Psoas muscle (tissue), 8 donors: Measurements from ENCODE around the gene TRAF2. TPM values are rescaled to one million over a fixed set of nuclear protein-coding genes. Genes with fewer than 3 reads are reported as not detected.

Source experiments
- ATAC-seq, 4 donors: fragments of 200-7000 bp; cut with Tn5 transposase; one replicate each; pipeline ENCODE4 v1.9.1; 2020; ENCODE audit warnings: moderate library complexity in 3 of 4, mild to moderate bottlenecking in 2 of 4
- DNase-seq, 2 donors: peaks; one replicate each; pipeline ENCODE4 v3.0.0-alpha.2; 2020
- H3K27ac ChIP-seq: fragments of 200-600 bp; one replicate; pipeline ENCODE4 v1.8.0; 2022
- H3K27me3 ChIP-seq, 3 donors: fragments of 200-600 bp in 1 of 3; one replicate each; pipeline versions ENCODE4 v1.6.1 to v1.8.0; 2013 to 2022; ENCODE audit warnings: low read length in 2 of 3, mild to moderate bottlenecking in 2 of 3, moderate library complexity in 1 of 3; ENCODE audit not compliant: insufficient read depth in 3 of 3
- H3K36me3 ChIP-seq, 2 donors: fragments of 200-600 bp in 1 of 2; one replicate each; pipeline versions ENCODE4 v1.6.1 to v1.8.0; 2013 to 2022; ENCODE audit warnings: low read depth in 1 of 2, mild to moderate bottlenecking in 1 of 2, moderate library complexity in 1 of 2; ENCODE audit not compliant: insufficient read depth in 1 of 2
- H3K4me1 ChIP-seq: fragments of 200-600 bp; one replicate; pipeline ENCODE4 v1.8.0; 2022
- H3K4me3 ChIP-seq: fragments of 200-600 bp; one replicate; pipeline ENCODE4 v1.8.0; 2022; ENCODE audit warnings: mild to moderate bottlenecking
- H3K9me3 ChIP-seq: fragments of 200-600 bp; one replicate; pipeline ENCODE4 v1.8.0; 2022
- WGBS, 3 donors: extraction: QIAGEN DNeasy Blood & Tissue Kit; methylation state at CpG; one replicate each; pipeline versions ENCODE4 v1.1.6 to v1.1.7; 2013; 5-methylcytosine and 5-hydroxymethylcytosine counted together
- intact Hi-C, 2 donors: fragments of 100-400 bp; cut with DNase I; formaldehyde crosslinking; loops; one replicate each; pipeline versions ENCODE4 v1.11.0 to v1.14.2; 2022
- polyA plus RNA-seq, 3 donors: library from polyadenylated mRNA; stranded (reverse); fragments of 200-250 nt; gene quantifications; one replicate each; pipeline ENCODE4 v1.2.3, GENCODE V29; 2013
- total RNA-seq, 4 donors: library from RNA; stranded (reverse); fragmentation: NEBNext Ultra II Directional in 2 of 4; extraction: Animal tissue kit (Norgen Biotek cat#: 25700) in 2 of 4; gene quantifications; one replicate each; pipeline versions ENCODE4 v1.2.1 to v1.2.4, GENCODE V29; 2021 to 2023
- TF ChIP-seq, protein P1 (sequence below): fragments of 200-600 bp; IDR thresholded peaks from one replicate; pipeline ENCODE4 v1.8.0; 2022; ENCODE audit warnings: antibody characterized with exemption
- donor health status: healthy with polysubstance abuse.
- donor health status: DM: no; HTN: no; CAD: no; lungs with moderate emphysema.
- donor health status: Bipolar disorder and iron deficiency.
- donor health status: healthy.
- donor health status: DM: yes; HTN: yes; CAD: no.
- donor health status: DM: no; HTN: no; CAD: no.
- donor health status: DM: no; HTN: no; CAD: no.
- donor health status: DM: yes; HTN: yes; CAD: no.

Gene TRAF2
- total and polyA plus RNA-seq, 7 donors, result 5.4 to 15.9 (median 10.3) TPM

DNA sequence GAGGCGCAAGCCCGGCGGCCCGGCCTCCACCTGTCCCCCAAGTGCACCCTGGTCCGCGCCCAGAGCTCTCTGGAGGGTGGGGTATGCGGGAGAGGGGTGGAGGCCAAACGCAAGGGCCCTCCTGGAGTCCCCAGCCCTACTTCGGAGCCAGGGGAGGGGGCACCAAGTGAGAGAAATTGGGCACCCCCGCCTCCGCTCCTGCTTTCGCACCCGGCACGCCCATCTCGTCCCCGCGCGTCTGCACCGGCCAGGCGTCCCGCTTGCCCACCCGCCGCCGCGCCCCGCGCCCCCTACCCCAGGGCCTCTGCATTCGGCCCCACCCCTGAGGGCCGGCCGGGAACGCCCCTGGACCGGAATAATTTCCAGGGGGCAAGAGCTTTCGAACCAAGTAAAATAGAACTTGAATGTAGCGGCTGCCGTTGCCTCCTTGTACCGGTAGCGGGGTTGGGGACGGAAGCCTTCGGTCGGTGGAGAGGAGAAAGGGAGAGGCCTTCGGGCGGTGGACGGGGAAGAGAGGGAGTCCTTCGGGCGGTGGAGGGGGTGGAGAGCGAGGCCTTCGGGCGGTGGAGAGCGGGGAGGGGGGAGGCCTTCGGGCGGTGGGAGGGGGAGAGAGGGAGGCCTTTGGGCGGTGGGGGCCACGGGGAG, 37.8 kb upstream of the TRAF2 start:
- H3K9me3 ChIP-seq, result no peaks in the 10 kb centered on the region
- H3K36me3 ChIP-seq, result peaks cover 0 to 21% of the 10 kb centered on the region in 2 donors
- ATAC-seq, result peak; percentile 27 to 52 (median 34)
- H3K4me3 ChIP-seq, result peak overlapping the region; percentile 81
- intact Hi-C loops, result loop anchor here (5.0 to 10.0 kb wide), 5 partner anchors 79 to 179 kb away; partner anchors contain the start of genes ABCA2 (in 2 of the 2), C8G (in 1 of the 2) and FBXW5 (in 1 of the 2)
- H3K4me1 ChIP-seq, result peaks cover 30% of the 10 kb centered on the region
- 0 to 1% (median 1%) methylated on average over 21 to 52 of the region's 53 CpGs for WGBS, 3 donors
- H3K27ac ChIP-seq, result peak overlapping the region; percentile 91
- H3K27me3 ChIP-seq, result peaks cover 0 to 24% (median 8%) of the 10 kb centered on the region in 3 donors
- TF ChIP-seq, protein P1, sequence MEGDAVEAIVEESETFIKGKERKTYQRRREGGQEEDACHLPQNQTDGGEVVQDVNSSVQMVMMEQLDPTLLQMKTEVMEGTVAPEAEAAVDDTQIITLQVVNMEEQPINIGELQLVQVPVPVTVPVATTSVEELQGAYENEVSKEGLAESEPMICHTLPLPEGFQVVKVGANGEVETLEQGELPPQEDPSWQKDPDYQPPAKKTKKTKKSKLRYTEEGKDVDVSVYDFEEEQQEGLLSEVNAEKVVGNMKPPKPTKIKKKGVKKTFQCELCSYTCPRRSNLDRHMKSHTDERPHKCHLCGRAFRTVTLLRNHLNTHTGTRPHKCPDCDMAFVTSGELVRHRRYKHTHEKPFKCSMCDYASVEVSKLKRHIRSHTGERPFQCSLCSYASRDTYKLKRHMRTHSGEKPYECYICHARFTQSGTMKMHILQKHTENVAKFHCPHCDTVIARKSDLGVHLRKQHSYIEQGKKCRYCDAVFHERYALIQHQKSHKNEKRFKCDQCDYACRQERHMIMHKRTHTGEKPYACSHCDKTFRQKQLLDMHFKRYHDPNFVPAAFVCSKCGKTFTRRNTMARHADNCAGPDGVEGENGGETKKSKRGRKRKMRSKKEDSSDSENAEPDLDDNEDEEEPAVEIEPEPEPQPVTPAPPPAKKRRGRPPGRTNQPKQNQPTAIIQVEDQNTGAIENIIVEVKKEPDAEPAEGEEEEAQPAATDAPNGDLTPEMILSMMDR, result no peak
- no peak for DNase-seq

DNA sequence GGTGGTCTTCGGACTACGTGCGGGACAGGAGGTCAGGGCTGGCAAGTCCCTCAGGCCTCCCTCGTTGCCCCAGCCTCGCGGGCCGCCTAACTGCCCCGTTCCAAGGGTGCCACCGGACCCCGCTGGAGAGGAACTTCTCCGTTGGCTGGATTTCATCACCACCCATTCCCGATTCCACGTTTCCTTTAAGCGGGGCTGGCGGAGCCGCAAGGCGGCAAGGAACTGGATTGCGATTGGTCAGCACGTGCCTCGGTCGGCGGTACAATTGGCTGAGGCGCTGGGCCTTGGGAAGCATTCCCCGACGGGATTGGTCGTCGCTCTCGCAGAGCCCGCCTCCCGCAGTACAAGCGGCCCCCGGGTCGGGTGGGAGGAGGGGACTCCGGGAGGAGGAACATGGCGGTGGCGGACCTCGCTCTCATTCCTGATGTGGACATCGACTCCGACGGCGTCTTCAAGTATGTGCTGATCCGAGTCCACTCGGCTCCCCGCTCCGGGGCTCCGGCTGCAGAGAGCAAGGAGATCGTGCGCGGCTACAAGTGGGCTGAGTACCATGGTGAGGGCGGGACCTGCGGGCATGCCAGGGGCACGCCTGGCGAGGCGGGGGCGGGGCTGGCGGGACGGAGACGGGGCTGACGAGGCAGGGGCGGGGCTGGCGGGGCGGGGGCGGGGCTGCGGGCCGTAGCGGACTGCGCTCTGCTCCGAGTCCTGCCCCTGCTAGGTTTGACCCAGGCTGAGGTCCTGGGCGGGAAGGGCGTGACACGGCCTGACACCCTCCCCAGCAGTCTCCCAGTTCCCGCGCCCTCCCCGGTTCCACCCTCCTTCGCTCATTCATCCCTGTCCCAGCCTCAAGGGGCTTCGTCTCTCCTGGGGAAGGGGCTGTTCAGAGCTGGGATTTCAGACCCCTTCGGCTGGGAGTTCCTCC, 37.0 kb upstream of the TRAF2 start, which contains the start of gene PHPT1:
Gene PHPT1 (plus strand): TSS at position 372 of the 922 bp plus-strand sequence. CDS start 22 bp downstream, at position 394.
- peak; percentile 99 for DNase-seq
- Histone ChIP-seq H3K4me3 (peak within 1 kb of the TSS; percentile 81), H3K9me3 (no peaks in the 10 kb centered on the region), H3K4me1 (peaks cover 26% of the 10 kb centered on the region), H3K27me3 (peaks cover 0 to 20% (median 8%) of the 10 kb centered on the region in 3 donors), H3K36me3 (peaks cover 0 to 21% of the 10 kb centered on the region in 2 donors), H3K27ac (peak within 1 kb of the TSS; percentile 91)
- peak; percentile 85 to 91 (median 88) for ATAC-seq
- TF ChIP-seq, protein P1, result no peak
- intact Hi-C loops, result loop anchor here (5.0 to 10.0 kb wide), 5 partner anchors 78 to 178 kb away; partner anchors contain the start of genes ABCA2 (in 2 of the 2), C8G (in 1 of the 2) and FBXW5 (in 1 of the 2)
- WGBS, 3 donors, result 0% methylated on average over 48 to 77 of the region's 77 CpGs

DNA sequence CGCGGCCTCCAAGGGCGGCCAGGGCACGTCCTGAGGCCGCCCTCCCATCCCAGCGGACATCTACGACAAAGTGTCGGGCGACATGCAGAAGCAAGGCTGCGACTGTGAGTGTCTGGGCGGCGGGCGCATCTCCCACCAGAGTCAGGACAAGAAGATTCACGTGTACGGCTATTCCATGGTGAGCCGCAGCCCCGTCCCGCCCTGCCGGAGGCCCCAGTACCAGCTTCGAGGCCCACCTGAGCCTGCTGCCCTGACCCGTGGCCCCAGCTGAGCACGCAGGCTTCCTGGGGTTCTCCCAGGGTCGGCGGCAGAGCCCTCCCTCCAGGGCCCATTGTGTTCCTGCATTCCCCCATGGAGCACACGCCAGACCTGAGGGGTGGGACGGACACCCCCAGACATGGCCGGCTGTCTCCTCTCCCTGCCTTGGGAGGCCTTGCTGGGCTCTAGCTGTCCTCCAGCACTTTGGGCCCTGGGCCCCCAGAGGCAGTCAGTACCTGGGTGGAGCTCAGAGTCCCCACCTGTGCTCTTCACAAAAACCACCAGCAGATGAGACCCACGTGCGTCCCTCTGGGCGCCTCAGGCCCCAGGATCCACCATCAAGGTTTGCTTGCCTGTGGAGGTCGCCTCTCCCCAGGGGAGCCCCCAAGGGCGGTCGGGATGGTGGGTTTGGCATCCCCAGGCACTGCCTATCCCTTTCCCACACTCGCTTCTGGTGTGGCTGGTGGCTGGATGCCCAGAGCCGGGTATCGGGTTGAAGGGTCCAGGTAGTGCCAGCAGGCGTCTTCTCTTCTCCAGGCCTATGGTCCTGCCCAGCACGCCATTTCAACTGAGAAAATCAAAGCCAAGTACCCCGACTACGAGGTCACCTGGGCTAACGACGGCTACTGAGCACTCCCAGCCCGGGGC, 36.1 kb upstream of the TRAF2 start:
- Histone ChIP-seq H3K9me3 (no peaks in the 10 kb centered on the region), H3K27me3 (peaks cover 0 to 17% (median 6%) of the 10 kb centered on the region in 3 donors), H3K27ac (peak overlapping the region; percentile 91), H3K4me3 (peak overlapping the region; percentile 81), H3K36me3 (peaks cover 0 to 21% of the 10 kb centered on the region in 2 donors), H3K4me1 (peaks cover 26% of the 10 kb centered on the region)
- ATAC-seq (no peak), DNase-seq (peak; percentile 36 to 63)
- TF ChIP-seq, protein P1, result no peak
- intact Hi-C loops, result loop anchor here (5.0 to 10.0 kb wide), 5 partner anchors 77 to 177 kb away; partner anchors contain the start of genes ABCA2 (in 2 of the 2), C8G (in 1 of the 2) and FBXW5 (in 1 of the 2)
- 19 to 33% (median 21%) methylated on average over 40 to 43 of the region's 43 CpGs for WGBS, 3 donors
